Limb (tissue), 2 donors: Measurements from ENCODE around the gene SEMG2.

Experiments
- DNase-seq, 2 donors: peaks; one replicate each; pipeline ENCODE4 v3.0.0-alpha.2; 2016; ENCODE audit errors: extremely low spot score in 2 of 2

The SEMG2 gene

GRCh38 chr20:45229264-45230056 is 8.3 kb downstream of the SEMG2 start:
- DNase-seq, result no peak

- DNase-seq, result no peak
Observed at GRCh38 chr20:45230631-45231030, 9.5 kb downstream of the SEMG2 start.

GRCh38 chr20:45235995-45236394 is 14.8 kb downstream of the SEMG2 start:
- DNase-seq, result no peak

- DNase-seq, result no peak
Observed at GRCh38 chr20:45238139-45238538, 17.0 kb downstream of the SEMG2 start.

GRCh38 chr20:45246109-45246508 is 24.9 kb downstream of the SEMG2 start:
- no peak for DNase-seq

GRCh38 chr20:45247865-45248264 is 26.7 kb downstream of the SEMG2 start:
- DNase-seq, result no peak

GRCh38 chr20:45248609-45249008 is 27.4 kb downstream of the SEMG2 start:
- DNase-seq, result no peak

- DNase-seq, result no peak
Observed at GRCh38 chr20:45251884-45252560, 30.8 kb downstream of the SEMG2 start.

GRCh38 chr20:45253261-45253660 is 32.1 kb downstream of the SEMG2 start:
- no peak for DNase-seq

- no peak for DNase-seq
Observed at GRCh38 chr20:45254383-45255262, 33.5 kb downstream of the SEMG2 start, which contains the start of gene SLPI. SLPI (minus strand) TSS chr20:45254564; CDS start chr20:45254543, 21 bp downstream.

- DNase-seq, result no peak
Observed at GRCh38 chr20:45257161-45257560, 36.0 kb downstream of the SEMG2 start.

- DNase-seq, result no peak
Observed at GRCh38 chr20:45257711-45258110, 36.5 kb downstream of the SEMG2 start.

- no peak for DNase-seq
Observed at GRCh38 chr20:45258259-45258658, 37.1 kb downstream of the SEMG2 start.

GRCh38 chr20:45258664-45259063 is 37.5 kb downstream of the SEMG2 start:
- DNase-seq, result no peak

GRCh38 chr20:45263556-45264266 is 42.5 kb downstream of the SEMG2 start:
- DNase-seq, result no peak

GRCh38 chr20:45266977-45267376 is 45.8 kb downstream of the SEMG2 start:
- no peak for DNase-seq

- DNase-seq, result no peak
Observed at GRCh38 chr20:45268531-45268930, 47.4 kb downstream of the SEMG2 start.

- DNase-seq, result no peak
Observed at GRCh38 chr20:45269056-45269455, 47.9 kb downstream of the SEMG2 start.

GRCh38 chr20:45269754-45270270 is 48.6 kb downstream of the SEMG2 start:
- no peak for DNase-seq
